Measurements from ENCODE around the gene PRKG1. TPM values are rescaled to one million over a fixed set of nuclear protein-coding genes. Genes with fewer than 3 reads are reported as not detected.

Gene PRKG1
- total RNA-seq, 4 donors from 2014 or later: 26.5 to 72.3 (median 58.1) TPM

GRCh38 chr10:51085204-51085603, 10.9 kb downstream of the PRKG1 start:
- H3K27ac ChIP-seq: no peak overlapping the region
- no peak for DNase-seq

GRCh38 chr10:51086710-51087109, 12.4 kb downstream of the PRKG1 start:
- 81 to 82% methylated on average over 4 of the region's 4 CpGs for WGBS, 2 donors
- no peak overlapping the region for H3K27ac ChIP-seq
- no peaks in the 10 kb centered on the region for H3K36me3 ChIP-seq
- H3K4me1 ChIP-seq: no peaks in the 10 kb centered on the region
- intact Hi-C loops (cut with DNase I): no loop called here
- DNase-seq: no peak
- H3K9me3 ChIP-seq: no peaks in the 10 kb centered on the region
- TF ChIP-seq CTCF (IDR thresholded peaks at IDR 0.05): no peak
- H3K27me3 ChIP-seq: no peaks in the 10 kb centered on the region
- H3K4me3 ChIP-seq (replicated peaks in 1 of 3): no peak overlapping the region

More at GRCh38 chr10:51085204-51085603, 10.9 kb downstream of the PRKG1 start:
- intact Hi-C loops (cut with DNase I): no loop called here
- Histone ChIP-seq H3K4me3 (replicated peaks in 1 of 3) (no peak overlapping the region), H3K36me3 (no peaks in the 10 kb centered on the region), H3K4me1 (no peaks in the 10 kb centered on the region), H3K9me3 (no peaks in the 10 kb centered on the region), H3K27me3 (no peaks in the 10 kb centered on the region)
- 83 to 87% methylated on average over 5 of the region's 5 CpGs for WGBS, 2 donors
- TF ChIP-seq POLR2A (IDR thresholded peaks at IDR 0.05) (no peak), CTCF (IDR thresholded peaks at IDR 0.05) (no peak)

GRCh38 chr10:51087114-51087513, 12.8 kb downstream of the PRKG1 start:
- no peaks in the 10 kb centered on the region for H3K9me3 ChIP-seq
- no peaks in the 10 kb centered on the region for H3K27me3 ChIP-seq
- H3K4me1 ChIP-seq: no peaks in the 10 kb centered on the region
- no peaks in the 10 kb centered on the region for H3K36me3 ChIP-seq
- no peak overlapping the region for H3K27ac ChIP-seq
- intact Hi-C loops (cut with DNase I): no loop called here
- DNase-seq: no peak
- no peak overlapping the region for H3K4me3 ChIP-seq (replicated peaks in 1 of 3)
- TF ChIP-seq POLR2A (IDR thresholded peaks at IDR 0.05): no peak
- no peak for TF ChIP-seq CTCF (IDR thresholded peaks at IDR 0.05)

- Histone ChIP-seq H3K27me3 (no peaks in the 10 kb centered on the region), H3K4me1 (peaks cover 11 to 17% of the 10 kb centered on the region in 2 donors), H3K9me3 (no peaks in the 10 kb centered on the region), H3K27ac (no peak overlapping the region), H3K4me3 (replicated peaks in 1 of 3) (no peak overlapping the region), H3K36me3 (no peaks in the 10 kb centered on the region)
- TF ChIP-seq POLR2A (IDR thresholded peaks at IDR 0.05): no peak
- TF ChIP-seq CTCF (IDR thresholded peaks at IDR 0.05): no peak
- no peak for DNase-seq
- intact Hi-C loops (cut with DNase I): no loop called here
Observed at GRCh38 chr10:51090190-51090589, 15.9 kb downstream of the PRKG1 start.

- Histone ChIP-seq H3K27ac (peak overlapping the region in 2 of 3 donors; percentile 38 to 57), H3K9me3 (no peaks in the 10 kb centered on the region), H3K27me3 (no peaks in the 10 kb centered on the region), H3K4me1 (peaks cover 24 to 30% of the 10 kb centered on the region in 2 donors), H3K4me3 (replicated peaks in 1 of 3) (no peak overlapping the region), H3K36me3 (no peaks in the 10 kb centered on the region)
- DNase-seq: peak; percentile 87 to 91
- intact Hi-C loops (cut with DNase I): no loop called here
- TF ChIP-seq POLR2A (IDR thresholded peaks at IDR 0.05) (no peak), CTCF (IDR thresholded peaks at IDR 0.05) (no peak)
- 46 to 50% methylated on average over 2 of the region's 2 CpGs for WGBS, 2 donors
Observed at GRCh38 chr10:51092402-51092801, 18.1 kb downstream of the PRKG1 start.
